K562 (cell line): ENCODE measurements around the gene TTC21A. TPM values are rescaled to one million over a fixed set of nuclear protein-coding genes. Genes with fewer than 3 reads are reported as not detected.

Source experiments
- CHD7 ChIP-seq: fragments of 200-600 bp; sonication (generic); IDR thresholded peaks from one replicate; pipeline ENCODE4 v1.6.1; 2012; ENCODE audit warnings: mild to moderate bottlenecking, low read depth, low read length, inconsistent platforms
- HCFC1 ChIP-seq: IDR thresholded peaks from 2 replicates; pipeline ENCODE4 v1.6.1; 2012; ENCODE audit warnings: low read depth, low read length, improper control_type of control experiment
- MITF ChIP-seq: IDR thresholded peaks from 2 replicates; pipeline ENCODE4 v1.6.1; 2014; ENCODE audit warnings: antibody characterized with exemption
- POLR2A ChIP-seq: fragments of 450-650 bp; conservative IDR thresholded peaks from 2 replicates; pipeline ENCODE4 v1.6.1; 2016
- PTTG1 ChIP-seq: fragments of 450-650 bp; IDR thresholded peaks from 2 replicates; pipeline ENCODE4 v1.6.1; 2016; ENCODE audit warnings: low read depth, mild to moderate bottlenecking, missing genetic modification characterization, missing compliant biosample characterization
- SPI1 ChIP-seq: IDR thresholded peaks from 2 replicates; pipeline ENCODE4 v1.6.1; 2011; ENCODE audit warnings: low read depth, low read length, control low read depth, borderline replicate concordance
- ZBTB5 ChIP-seq: fragments of 450-650 bp; IDR thresholded peaks from 2 replicates; pipeline ENCODE4 v1.6.1; 2017; ENCODE audit warnings: antibody characterized with exemption
- ZNF121 ChIP-seq: sonication (generic); formaldehyde crosslinking; conservative IDR thresholded peaks from 2 replicates; pipeline ENCODE4 v1.8.0; 2022; ENCODE audit warnings: missing genetic modification reagents
- ZNF24 ChIP-seq: fragments of 450-650 bp; IDR thresholded peaks from 2 replicates; pipeline ENCODE4 v1.6.1; 2016
- ZNF324 ChIP-seq: fragments of 250-450 bp; sonication (Bioruptor Pico); IDR thresholded peaks from 2 replicates; pipeline ENCODE4 v1.4.0; 2020; ENCODE audit warnings: mild to moderate bottlenecking
- ZNF347 ChIP-seq: fragments of 450-650 bp; formaldehyde crosslinking; IDR thresholded peaks from 2 replicates; pipeline ENCODE4 v1.4.0; 2020; ENCODE audit warnings: low read depth, mild to moderate bottlenecking, moderate library complexity
- polyA plus RNA-seq, 8 experiments: library from polyadenylated mRNA; depleted of rRNA in 4 of 8; stranded (reverse) in 5 of 8; unstranded in 3 of 8; fragments of >200 nt; fragmentation: Nextera tagmentation in 2 of 8; fragmentation: Illumina TruSeq in 1 of 8; extraction: Ambion mirVana in 2 of 8; extraction: Trizol in 1 of 8; gene quantifications; 2 replicates each; pipeline versions ENCODE4 v1.2.1 to v1.2.3, GENCODE V29; 2011 to 2014; ENCODE audit warnings: inconsistent platforms in 1 of 8, missing spikeins in 1 of 8
- total RNA-seq, 7 experiments: library from RNA; depleted of rRNA in 6 of 7; stranded (reverse); fragments of >200 nt in 6 of 7; fragmentation: Illumina TruSeq in 2 of 7; extraction: Trizol in 2 of 7; gene quantifications; 2 replicates each; pipeline versions ENCODE4 v1.2.1 to v1.2.3, GENCODE V29; 2011 to 2021; ENCODE audit warnings: low replicate concordance in 1 of 7
- TF ChIP-seq, protein P1 (sequence below): fragments of 250-450 bp; sonication (Bioruptor Pico); IDR thresholded peaks from 2 replicates; pipeline ENCODE4 v1.8.0; 2022; ENCODE audit warnings: moderate library complexity, mild to moderate bottlenecking, inconsistent platforms

The TTC21A gene
- total and polyA plus RNA-seq, 9 of the 15 experiments (the other 6 are each of a cell fraction or from before 2014, with no cell fraction given): 0.22 to 1.4 (median 0.70) TPM

- TF ChIP-seq PTTG1 (no peak), SPI1 (peak; percentile 25; the same call in 1 of the 2 replicates), HCFC1 (no peak), ZBTB5 (no peak), CHD7 (no peak), POLR2A (peak; percentile 53), MITF (no peak), ZNF347 (no peak), ZNF24 (no peak), ZNF121 (CRISPR knock-in tag) (no peak), ZNF324 (CRISPR knock-in tag) (no peak)
- TF ChIP-seq, protein P1, sequence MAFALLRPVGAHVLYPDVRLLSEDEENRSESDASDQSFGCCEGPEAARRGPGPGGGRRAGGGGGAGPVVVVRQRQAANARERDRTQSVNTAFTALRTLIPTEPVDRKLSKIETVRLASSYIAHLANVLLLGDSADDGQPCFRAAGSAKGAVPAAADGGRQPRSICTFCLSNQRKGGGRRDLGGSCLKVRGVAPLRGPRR: no peak
Observed at GRCh38 chr3:39141171-39141995, 33.9 kb downstream of the TTC21A start (continued).
